Measurements from ENCODE around the gene CASP8AP2.

The CASP8AP2 gene

GRCh38 chr6:89784838-89785237 is 44.8 kb upstream of the CASP8AP2 start:
- Histone ChIP-seq H3K79me2 (ENCODE audit: insufficient read depth, low read length) (no peaks in the 10 kb centered on the region), H3K4me2 (ENCODE audit: low read length) (no peak overlapping the region), H3K9me3 (ENCODE audit: low read length) (no peaks in the 10 kb centered on the region), H3K4me1 (ENCODE audit: insufficient read depth, low read length, severe bottlenecking) (no peaks in the 10 kb centered on the region), H2AFZ (ENCODE audit: low read length) (no peak overlapping the region), H4K20me1 (ENCODE audit: insufficient read depth, low read length) (no peaks in the 10 kb centered on the region), H3F3A (ENCODE audit: insufficient read depth, low read length) (no peaks in the 10 kb centered on the region), H3K9ac (ENCODE audit: low read length) (no peak overlapping the region), H3K36me3 (ENCODE audit: insufficient read depth, low read length) (peaks cover 95% of the 10 kb centered on the region), H3K27ac (ENCODE audit: low read depth, low read length, poor library complexity, severe bottlenecking) (no peak overlapping the region), H3K27me3 (ENCODE audit: insufficient read depth, low read length) (no peaks in the 10 kb centered on the region), H3K4me3 (ENCODE audit: low read depth, low read length, poor library complexity, severe bottlenecking) (no peak overlapping the region), H3K9me2 (ENCODE audit: low read depth, low read length) (no peaks in the 10 kb centered on the region)
- TF ChIP-seq CTCF (IDR thresholded peaks at IDR 0.05; ENCODE audit: low read length) (no peak), EZH2 (IDR thresholded peaks at IDR 0.05; ENCODE audit: borderline replicate concordance, low read length) (no peak)

GRCh38 chr6:89786970-89787369 is 42.7 kb upstream of the CASP8AP2 start:
- H3K4me3 ChIP-seq (ENCODE audit: low read depth, low read length, poor library complexity, severe bottlenecking), result no peak overlapping the region
- no peaks in the 10 kb centered on the region for H3F3A ChIP-seq (ENCODE audit: insufficient read depth, low read length)
- H3K4me1 ChIP-seq (ENCODE audit: insufficient read depth, low read length, severe bottlenecking), result no peaks in the 10 kb centered on the region
- no peaks in the 10 kb centered on the region for H3K9me3 ChIP-seq (ENCODE audit: low read length)
- TF ChIP-seq CTCF (IDR thresholded peaks at IDR 0.05; ENCODE audit: low read length) (no peak), EZH2 (IDR thresholded peaks at IDR 0.05; ENCODE audit: borderline replicate concordance, low read length) (no peak)
- H3K27ac ChIP-seq (ENCODE audit: low read depth, low read length, poor library complexity, severe bottlenecking), result no peak overlapping the region
- H3K9me2 ChIP-seq (ENCODE audit: low read depth, low read length), result no peaks in the 10 kb centered on the region
- H3K4me2 ChIP-seq (ENCODE audit: low read length), result no peak overlapping the region
- H3K27me3 ChIP-seq (ENCODE audit: insufficient read depth, low read length), result no peaks in the 10 kb centered on the region
- H3K79me2 ChIP-seq (ENCODE audit: insufficient read depth, low read length), result no peaks in the 10 kb centered on the region
- H2AFZ ChIP-seq (ENCODE audit: low read length), result no peak overlapping the region
- no peak overlapping the region for H3K9ac ChIP-seq (ENCODE audit: low read length)
- H4K20me1 ChIP-seq (ENCODE audit: insufficient read depth, low read length), result no peaks in the 10 kb centered on the region
- peaks cover 91% of the 10 kb centered on the region for H3K36me3 ChIP-seq (ENCODE audit: insufficient read depth, low read length)

- peaks cover 94% of the 10 kb centered on the region for H3K36me3 ChIP-seq (ENCODE audit: insufficient read depth, low read length)
Measured at GRCh38 chr6:89787660-89788328, 41.9 kb upstream of the CASP8AP2 start.

More at GRCh38 chr6:89787660-89788328, 41.9 kb upstream of the CASP8AP2 start:
- Histone ChIP-seq H3K9me3 (ENCODE audit: low read length) (no peaks in the 10 kb centered on the region), H3K4me3 (ENCODE audit: low read depth, low read length, poor library complexity, severe bottlenecking) (no peak overlapping the region), H3K9me2 (ENCODE audit: low read depth, low read length) (no peaks in the 10 kb centered on the region), H4K20me1 (ENCODE audit: insufficient read depth, low read length) (no peaks in the 10 kb centered on the region), H3K27ac (ENCODE audit: low read depth, low read length, poor library complexity, severe bottlenecking) (no peak overlapping the region), H3F3A (ENCODE audit: insufficient read depth, low read length) (no peaks in the 10 kb centered on the region), H3K79me2 (ENCODE audit: insufficient read depth, low read length) (no peaks in the 10 kb centered on the region), H3K27me3 (ENCODE audit: insufficient read depth, low read length) (no peaks in the 10 kb centered on the region), H3K4me1 (ENCODE audit: insufficient read depth, low read length, severe bottlenecking) (no peaks in the 10 kb centered on the region), H2AFZ (ENCODE audit: low read length) (no peak overlapping the region), H3K9ac (ENCODE audit: low read length) (no peak overlapping the region), H3K4me2 (ENCODE audit: low read length) (no peak overlapping the region)
- no peak for TF ChIP-seq CTCF (IDR thresholded peaks at IDR 0.05; ENCODE audit: low read length)
- no peak for TF ChIP-seq EZH2 (IDR thresholded peaks at IDR 0.05; ENCODE audit: borderline replicate concordance, low read length)

Measured in OCI-LY1 (cell line).